GM21447 (cell line): ENCODE results near the gene BTG3.

ENCODE experiments used
- ATAC-seq: cut with Tn5 transposase; IDR thresholded peaks from one replicate; pipeline ENCODE4 v1.9.1; 2021; ENCODE audit not compliant: unreplicated experiment

Gene BTG3

GRCh38 chr21:17612565-17613241, at the start of gene BTG3:
TSS of gene BTG3 (minus strand) at chr21:17612901. CDS start at chr21:17609144, 3,757 bp downstream.
- peak; percentile 69 for ATAC-seq

- ATAC-seq: no peak
Measured at GRCh38 chr21:17660862-17661261, 48.2 kb upstream of the BTG3 start.

- no peak for ATAC-seq
Measured at GRCh38 chr21:17660452-17660851, 47.8 kb upstream of the BTG3 start.

GRCh38 chr21:17658931-17659330, 46.2 kb upstream of the BTG3 start:
- no peak for ATAC-seq

GRCh38 chr21:17651526-17651925, 38.8 kb upstream of the BTG3 start:
- ATAC-seq: no peak

- ATAC-seq: no peak
Measured at GRCh38 chr21:17650292-17650691, 37.6 kb upstream of the BTG3 start.

GRCh38 chr21:17646790-17647189, 34.1 kb upstream of the BTG3 start:
- no peak for ATAC-seq

- ATAC-seq: no peak
Measured at GRCh38 chr21:17644186-17644585, 31.5 kb upstream of the BTG3 start.

GRCh38 chr21:17640821-17641220, 28.1 kb upstream of the BTG3 start:
- ATAC-seq: no peak

- no peak for ATAC-seq
Measured at GRCh38 chr21:17636711-17637110, 24.0 kb upstream of the BTG3 start.

GRCh38 chr21:17631195-17631594, 18.5 kb upstream of the BTG3 start:
- no peak for ATAC-seq

GRCh38 chr21:17622018-17622417, 9.3 kb upstream of the BTG3 start:
- ATAC-seq: no peak

- ATAC-seq: no peak
Measured at GRCh38 chr21:17616831-17617230, 4.1 kb upstream of the BTG3 start.

- ATAC-seq: no peak
Measured at GRCh38 chr21:17613242-17613676, 558 bp upstream of the BTG3 start.

GRCh38 chr21:17612023-17612564, 607 bp downstream of the BTG3 start:
- peak; percentile 17 for ATAC-seq

GRCh38 chr21:17611414-17612022, 1.2 kb downstream of the BTG3 start:
- peak; percentile 58 for ATAC-seq

GRCh38 chr21:17610911-17611310, 1.8 kb downstream of the BTG3 start:
- ATAC-seq: no peak

- ATAC-seq: no peak
Measured at GRCh38 chr21:17609681-17610080, 3.0 kb downstream of the BTG3 start.

- no peak for ATAC-seq
Measured at GRCh38 chr21:17607684-17608083, 5.0 kb downstream of the BTG3 start.

- ATAC-seq: no peak
Measured at GRCh38 chr21:17602874-17603273, 9.8 kb downstream of the BTG3 start.

- ATAC-seq: peak; percentile 78
Measured at GRCh38 chr21:17598437-17598836, 14.3 kb downstream of the BTG3 start.

- ATAC-seq: no peak
Measured at GRCh38 chr21:17597680-17598079, 15.0 kb downstream of the BTG3 start.
